HG02759 (cell line): ENCODE data around the gene MAP3K15.
"Not testable (repeated sequence)": the region's sequence is repeated elsewhere in the genome, so short reads cannot be mapped to it uniquely, and the experiment has no call there.

Source experiments
- ATAC-seq: cut with Tn5 transposase; IDR thresholded peaks from one replicate; pipeline ENCODE4 v1.9.1; 2021; ENCODE audit warnings: mild to moderate bottlenecking, moderate library complexity; ENCODE audit not compliant: unreplicated experiment

Gene MAP3K15

DNA sequence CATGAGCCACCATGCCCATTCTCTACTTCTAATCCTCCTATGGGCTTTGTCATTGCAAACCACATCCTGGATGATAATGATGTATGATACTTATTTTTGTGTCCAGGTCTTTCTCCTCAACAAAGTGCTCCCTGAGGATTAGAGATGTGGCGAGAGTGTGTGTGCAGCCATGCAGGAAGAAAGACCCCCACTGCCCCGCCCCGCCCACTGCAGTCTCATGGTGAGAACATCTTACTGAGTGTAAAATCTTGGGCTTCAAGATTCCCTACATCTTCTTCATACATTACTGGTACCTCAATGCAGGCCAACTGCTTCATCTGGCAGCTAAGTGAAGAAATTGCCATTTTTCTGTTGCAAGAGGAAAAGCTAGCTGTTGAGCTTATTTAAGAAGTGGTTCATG lies 25.9 kb upstream of the MAP3K15 start:
- no peak for ATAC-seq

DNA sequence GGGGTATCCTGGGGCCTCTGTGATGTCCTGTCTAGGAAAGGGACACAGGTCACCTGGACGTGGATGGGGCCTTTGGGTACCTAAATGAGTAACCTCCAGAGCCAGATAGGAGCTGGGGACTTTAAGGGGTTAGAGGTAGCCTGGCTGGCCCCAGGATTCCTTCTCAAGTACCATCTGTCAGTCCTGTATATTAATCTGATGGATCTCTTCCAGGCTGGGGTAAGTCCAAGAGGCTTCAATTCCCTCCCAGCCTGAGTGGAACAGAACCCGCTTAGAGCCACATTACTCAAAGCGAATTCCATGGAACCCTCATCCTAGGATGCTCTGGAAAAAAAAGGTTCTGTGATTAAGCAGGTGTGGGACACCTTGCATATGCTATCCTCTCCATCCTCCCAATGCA lies 24.8 kb upstream of the MAP3K15 start:
- ATAC-seq = no peak

DNA sequence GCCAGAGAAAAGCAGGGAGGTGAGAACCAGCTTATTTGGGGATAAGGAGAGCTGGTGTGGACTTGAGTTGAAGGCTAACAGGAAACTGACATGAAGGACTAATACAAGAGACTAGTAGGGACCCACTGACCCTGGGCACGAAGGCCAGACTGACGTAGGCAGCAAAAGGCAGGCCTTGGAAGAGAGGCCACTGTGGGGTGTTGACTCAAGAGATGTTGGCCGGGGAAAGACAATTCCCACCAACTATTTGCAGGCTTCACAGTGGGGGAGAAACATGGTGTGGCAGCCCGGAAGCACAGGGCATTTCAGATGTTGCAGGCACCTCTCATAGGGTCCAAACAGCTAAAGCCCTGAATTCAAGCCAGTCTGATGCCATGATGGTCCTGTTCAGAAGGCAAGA lies 24.4 kb upstream of the MAP3K15 start:
- ATAC-seq = no peak

DNA sequence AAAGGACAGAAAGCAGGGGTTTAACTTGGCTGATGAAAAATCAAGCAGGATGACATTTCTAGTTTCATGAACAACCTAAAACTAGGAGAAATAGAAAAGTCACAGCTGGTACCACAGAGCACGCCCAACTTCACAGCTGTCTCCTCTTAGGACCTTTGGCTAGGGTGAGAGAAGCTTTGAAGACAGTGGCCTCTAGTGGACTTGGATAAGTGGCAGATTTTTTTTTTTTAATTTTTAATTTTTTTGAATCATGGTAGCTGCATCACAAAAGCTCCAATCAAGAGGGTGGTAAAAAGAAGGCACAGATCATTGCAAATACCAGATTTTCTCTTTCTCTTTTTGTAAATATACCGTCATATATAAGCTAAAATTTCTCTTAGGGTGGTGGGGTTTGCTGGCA lies 20.2 kb upstream of the MAP3K15 start:
- ATAC-seq = no peak

DNA sequence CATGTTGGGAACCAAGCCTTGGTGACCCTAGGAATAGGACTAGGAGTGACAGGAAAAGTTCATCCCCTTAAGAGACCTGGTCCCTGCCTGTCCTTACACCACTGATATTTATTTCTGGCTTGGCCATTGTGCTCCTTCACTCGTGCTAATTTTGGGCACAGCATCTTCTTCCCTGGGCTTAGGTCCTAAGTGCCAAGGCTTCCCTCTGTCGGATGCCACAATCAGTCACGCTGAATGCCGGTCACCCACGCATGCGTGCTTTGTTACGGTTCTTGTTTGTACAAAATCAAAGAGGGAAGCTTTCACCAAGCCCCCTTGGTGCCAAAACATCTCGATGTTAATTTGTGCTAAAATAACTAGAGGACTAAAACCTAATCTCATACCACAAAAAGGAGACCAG lies 17.4 kb upstream of the MAP3K15 start:
- no peak for ATAC-seq

GRCh38 chrX:19517965-19518364 lies 2.7 kb upstream of the MAP3K15 start:
- ATAC-seq = no peak

- no peak for ATAC-seq
Measured at GRCh38 chrX:19515615-19516105, 352 bp upstream of the MAP3K15 start.

GRCh38 chrX:19513383-19513782 lies 1.9 kb downstream of the MAP3K15 start:
- ATAC-seq = peak; percentile 22

DNA sequence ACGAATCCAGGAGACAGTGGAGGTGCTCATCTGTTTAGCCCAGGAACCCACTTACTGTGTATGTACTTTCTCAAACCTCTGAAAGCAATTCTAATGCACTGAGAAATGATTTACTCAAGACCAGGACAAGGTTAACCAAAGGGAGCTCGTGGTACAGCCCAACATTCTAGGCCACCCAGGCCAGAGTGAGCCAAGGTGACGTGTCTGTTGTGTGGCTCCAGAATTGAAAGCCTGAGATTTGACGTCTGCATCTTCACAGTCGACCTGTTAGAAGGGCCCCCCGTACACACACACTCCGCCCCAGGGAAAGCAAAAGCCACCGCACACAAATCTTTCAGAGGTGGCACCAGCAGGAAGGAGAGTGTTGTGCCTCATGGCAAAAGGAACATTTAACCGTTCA lies 2.3 kb downstream of the MAP3K15 start:
- peak; percentile 81 for ATAC-seq

- ATAC-seq = no peak
Measured at GRCh38 chrX:19512359-19512758, 2.9 kb downstream of the MAP3K15 start.

GRCh38 chrX:19511796-19512195 lies 3.5 kb downstream of the MAP3K15 start:
- not testable (repeated sequence) for ATAC-seq

DNA sequence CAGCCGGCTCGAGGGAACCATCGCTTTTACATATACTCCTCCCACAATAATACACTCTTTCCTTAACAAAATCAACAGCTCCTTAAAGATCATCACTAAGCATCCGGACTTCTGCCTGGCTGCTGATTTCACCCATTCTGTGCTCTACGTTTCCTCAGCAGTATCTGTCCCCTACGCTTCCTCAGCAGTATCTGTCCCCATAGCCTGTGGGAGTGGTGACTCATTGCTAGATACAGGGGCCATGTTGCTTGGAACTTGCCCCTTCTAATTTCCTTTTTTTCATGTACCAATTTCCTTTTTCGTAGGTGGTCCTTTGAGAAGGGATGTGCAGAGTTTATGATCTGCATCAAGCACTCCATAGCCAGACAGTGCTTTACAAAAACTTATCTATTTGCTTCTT lies 18.6 kb downstream of the MAP3K15 start:
- no peak for ATAC-seq

DNA sequence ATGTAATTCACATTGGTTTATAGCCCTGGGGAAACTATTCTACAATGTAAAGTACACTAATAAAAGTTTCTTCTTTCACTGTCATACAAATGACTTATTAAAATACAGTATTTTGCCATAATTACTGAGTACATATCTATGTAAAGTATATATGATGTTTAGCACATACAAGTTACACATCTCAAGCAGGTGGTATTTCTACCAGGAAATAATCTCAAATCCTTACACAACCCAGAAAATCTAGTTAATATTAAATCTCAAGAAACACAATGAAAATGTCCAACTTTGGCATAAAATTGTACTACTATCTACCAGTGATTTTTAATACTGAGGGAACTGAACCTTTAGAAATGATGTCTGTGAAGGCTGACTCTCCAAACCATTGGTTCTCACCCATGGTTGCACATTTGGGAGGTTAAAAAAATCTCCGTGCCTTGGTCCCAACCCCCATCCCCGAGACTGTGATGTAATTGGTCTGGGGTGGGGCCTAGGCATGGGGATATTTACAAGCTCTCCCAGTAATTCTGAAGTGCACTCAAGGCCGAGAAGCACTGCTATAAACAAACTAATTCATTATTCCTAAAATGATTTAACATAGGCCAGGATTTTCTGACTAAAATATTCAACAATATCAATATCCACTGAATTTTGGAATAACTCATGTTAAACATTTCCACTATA lies 27.6 kb downstream of the MAP3K15 start:
- no peak for ATAC-seq

GRCh38 chrX:19479458-19479857 lies 35.9 kb downstream of the MAP3K15 start:
- no peak for ATAC-seq

DNA sequence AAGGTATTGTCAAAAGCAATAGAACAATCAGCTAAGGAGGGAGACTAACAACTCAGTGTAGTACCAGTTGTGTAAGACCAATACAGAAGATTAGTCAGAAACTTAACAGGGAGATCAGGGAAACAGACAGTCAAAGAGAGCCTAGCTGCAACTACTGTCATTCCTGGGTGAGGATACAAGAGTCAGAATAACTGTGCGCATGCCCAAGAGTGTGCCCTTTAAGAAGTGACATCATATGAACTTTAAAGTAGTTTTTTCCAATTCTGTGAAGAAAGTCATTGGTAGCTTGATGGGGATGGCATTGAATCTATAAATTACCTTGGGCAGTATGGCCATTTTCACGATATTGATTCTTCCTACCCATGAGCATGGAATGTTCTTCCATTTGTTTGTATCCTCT lies 46.9 kb downstream of the MAP3K15 start:
- not testable (repeated sequence) for ATAC-seq

GRCh38 chrX:19462879-19463278 lies 52.4 kb downstream of the MAP3K15 start:
- no peak for ATAC-seq

GRCh38 chrX:19462231-19462630 lies 53.1 kb downstream of the MAP3K15 start:
- ATAC-seq = no peak

- no peak for ATAC-seq
Measured at GRCh38 chrX:19457662-19458061, 57.6 kb downstream of the MAP3K15 start.

GRCh38 chrX:19448077-19448476 lies 67.2 kb downstream of the MAP3K15 start:
- ATAC-seq = no peak

DNA sequence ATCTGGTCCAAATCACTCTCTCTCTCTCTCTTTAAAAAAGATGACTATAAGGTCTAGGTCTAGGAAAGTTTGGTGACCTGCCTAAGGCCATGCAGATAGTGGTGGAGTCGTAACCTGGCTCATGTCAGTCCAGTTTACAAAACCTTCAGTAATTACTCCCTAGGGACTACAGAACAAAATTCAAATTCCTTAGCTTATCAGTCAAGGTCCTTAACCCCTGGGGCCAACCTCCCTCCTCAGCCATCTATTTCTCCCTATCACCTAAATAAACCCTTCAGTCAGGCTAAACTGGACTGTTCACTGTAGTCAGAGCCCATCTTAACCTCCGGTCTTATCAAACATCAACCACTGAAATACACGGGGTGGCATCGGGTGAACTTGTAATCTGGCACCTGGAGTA lies 68.9 kb downstream of the MAP3K15 start:
- ATAC-seq = no peak

DNA sequence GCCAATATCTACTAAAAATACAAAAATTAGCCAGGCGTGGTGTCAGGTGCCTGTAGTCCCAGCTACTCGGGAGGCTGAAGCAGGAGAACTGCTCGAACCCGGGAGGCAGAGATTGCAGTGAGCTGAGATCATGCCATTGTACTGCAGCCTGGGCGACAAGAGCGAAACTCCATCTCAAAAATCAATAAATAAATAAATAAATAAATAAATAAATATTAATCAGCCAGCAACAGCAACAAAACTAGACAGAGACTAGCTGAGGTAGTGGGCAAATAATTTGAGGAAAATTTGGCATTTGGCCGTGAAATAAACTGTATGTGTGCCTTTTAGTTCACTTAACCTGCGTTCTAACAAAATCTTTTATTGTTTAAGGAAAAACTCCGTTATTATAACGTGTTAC lies 69.5 kb downstream of the MAP3K15 start:
- not testable (repeated sequence) for ATAC-seq

GRCh38 chrX:19443869-19444526 lies 71.3 kb downstream of the MAP3K15 start:
- no peak for ATAC-seq

DNA sequence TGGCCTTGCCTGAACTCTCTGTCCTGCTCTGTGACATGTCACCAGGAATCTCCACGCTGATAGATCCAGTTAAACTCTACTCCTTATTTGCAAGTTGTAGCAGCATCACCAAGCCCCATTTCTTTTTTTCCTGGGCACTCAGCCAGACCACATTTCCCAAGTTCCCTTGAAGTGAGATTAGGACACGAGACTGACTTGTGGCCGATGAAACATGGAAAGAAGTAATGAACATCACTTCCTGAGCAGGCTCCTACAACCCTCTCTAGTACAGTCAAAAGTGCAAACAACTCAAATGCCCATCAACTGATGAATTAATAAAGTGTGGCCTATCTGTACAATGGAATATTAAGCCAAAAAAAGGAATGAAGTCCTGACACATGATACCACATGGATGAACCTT lies 74.6 kb downstream of the MAP3K15 start:
- no peak for ATAC-seq
